ENCODE measurements around the gene CA10. TPM values are rescaled to one million over a fixed set of nuclear protein-coding genes. Genes with fewer than 3 reads are reported as not detected.

The CA10 gene
- total and polyA plus RNA-seq, 8 donors, result 1.3 TPM; not detected in 7

GRCh38 chr17:51700011-51700760 is 458.3 kb downstream of the CA10 start:
- Histone ChIP-seq H3K36me3 (no peaks in the 10 kb centered on the region), H3K4me3 (no peak overlapping the region), H3K4me1 (peaks cover 0 to 18% (median 0%) of the 10 kb centered on the region in 4 donors), H3K27ac (no peak overlapping the region), H3K27me3 (no peaks in the 10 kb centered on the region), H3K9me3 (peaks cover 0 to 4% (median 1%) of the 10 kb centered on the region in 4 donors)
- DNase-seq, result no peak
- 87 to 90% (median 89%) methylated on average over 15 to 17 of the region's 17 CpGs for WGBS, 5 donors
- intact Hi-C loops (cut with DNase I; ENCODE audit: low total_unique reads), result no loop called here
- TF ChIP-seq CTCF (IDR thresholded peaks at IDR 0.05), result no peak
- TF ChIP-seq EP300 (IDR thresholded peaks at IDR 0.05), result no peak
- TF ChIP-seq POLR2A (IDR thresholded peaks at IDR 0.05), result no peak
- TF ChIP-seq POLR2AphosphoS5 (IDR thresholded peaks at IDR 0.05), result no peak

- TF ChIP-seq EP300 (IDR thresholded peaks at IDR 0.05), result no peak
- TF ChIP-seq CTCF (IDR thresholded peaks at IDR 0.05), result no peak
- TF ChIP-seq POLR2A (IDR thresholded peaks at IDR 0.05), result no peak
- TF ChIP-seq POLR2AphosphoS5 (IDR thresholded peaks at IDR 0.05), result no peak
- DNase-seq, result no peak
- H3K4me1 ChIP-seq, result peaks cover 0 to 15% (median 0%) of the 10 kb centered on the region in 4 donors
- intact Hi-C loops (cut with DNase I; ENCODE audit: low total_unique reads), result no loop called here
- H3K4me3 ChIP-seq, result no peak overlapping the region
- no peak overlapping the region for H3K27ac ChIP-seq
- no peaks in the 10 kb centered on the region for H3K27me3 ChIP-seq
- H3K36me3 ChIP-seq, result no peaks in the 10 kb centered on the region
- WGBS, 5 donors, result 76 to 82% (median 80%) methylated on average over 5 of the region's 5 CpGs
- H3K9me3 ChIP-seq, result peaks cover 0 to 12% (median 1%) of the 10 kb centered on the region in 4 donors
These were observed 459.2 kb downstream of the CA10 start for GRCh38 chr17:51699303-51699702.

- no peak overlapping the region for H3K4me3 ChIP-seq
- intact Hi-C loops (cut with DNase I; ENCODE audit: low total_unique reads), result no loop called here
- H3K9me3 ChIP-seq, result peaks cover 0 to 12% (median 4%) of the 10 kb centered on the region in 4 donors
- H3K27me3 ChIP-seq, result no peaks in the 10 kb centered on the region
- no peak for DNase-seq
- no peaks in the 10 kb centered on the region for H3K4me1 ChIP-seq
- H3K27ac ChIP-seq, result no peak overlapping the region
- WGBS, 5 donors, result 36 to 57% (median 47%) methylated on average over 2 of the region's 2 CpGs
- no peaks in the 10 kb centered on the region for H3K36me3 ChIP-seq
- TF ChIP-seq CTCF (IDR thresholded peaks at IDR 0.05) (no peak), EP300 (IDR thresholded peaks at IDR 0.05) (no peak), POLR2A (IDR thresholded peaks at IDR 0.05) (no peak), POLR2AphosphoS5 (IDR thresholded peaks at IDR 0.05) (no peak)
These were observed 465.6 kb downstream of the CA10 start for GRCh38 chr17:51692917-51693316.

GRCh38 chr17:51687887-51688286 is 470.6 kb downstream of the CA10 start:
- TF ChIP-seq POLR2AphosphoS5 (IDR thresholded peaks at IDR 0.05) (no peak), CTCF (IDR thresholded peaks at IDR 0.05) (no peak), POLR2A (IDR thresholded peaks at IDR 0.05) (no peak), EP300 (IDR thresholded peaks at IDR 0.05) (no peak)
- intact Hi-C loops (cut with DNase I; ENCODE audit: low total_unique reads), result no loop called here
- Histone ChIP-seq H3K4me3 (no peak overlapping the region), H3K9me3 (peaks cover 0 to 3% (median 0%) of the 10 kb centered on the region in 4 donors), H3K27ac (no peak overlapping the region), H3K36me3 (no peaks in the 10 kb centered on the region), H3K4me1 (no peaks in the 10 kb centered on the region), H3K27me3 (no peaks in the 10 kb centered on the region)
- WGBS, 5 donors, result 87 to 94% (median 90%) methylated on average over 3 of the region's 3 CpGs
- DNase-seq, result no peak
